NCI-H460 (cell line): ENCODE results near the gene DSE. TPM values are rescaled to one million over a fixed set of nuclear protein-coding genes. Genes with fewer than 3 reads are reported as not detected.
A peak's percentile ranks its signal among the peaks of the same experiment; 100 is the strongest.

Experiments
- DNase-seq: peaks from one replicate; pipeline ENCODE4 v3.0.0-alpha.2; 2016; ENCODE audit warnings: low read depth; ENCODE audit errors: extremely low read depth
- total RNA-seq: library from RNA; depleted of rRNA; stranded (reverse); fragments of >200 nt; shearing (Covaris generic); gene quantifications from 2 replicates; pipeline ENCODE4 v1.2.3, GENCODE V29; 2014

Gene DSE
- total RNA-seq, 1 experiment from 2014 or later = 8.2 TPM

DNA sequence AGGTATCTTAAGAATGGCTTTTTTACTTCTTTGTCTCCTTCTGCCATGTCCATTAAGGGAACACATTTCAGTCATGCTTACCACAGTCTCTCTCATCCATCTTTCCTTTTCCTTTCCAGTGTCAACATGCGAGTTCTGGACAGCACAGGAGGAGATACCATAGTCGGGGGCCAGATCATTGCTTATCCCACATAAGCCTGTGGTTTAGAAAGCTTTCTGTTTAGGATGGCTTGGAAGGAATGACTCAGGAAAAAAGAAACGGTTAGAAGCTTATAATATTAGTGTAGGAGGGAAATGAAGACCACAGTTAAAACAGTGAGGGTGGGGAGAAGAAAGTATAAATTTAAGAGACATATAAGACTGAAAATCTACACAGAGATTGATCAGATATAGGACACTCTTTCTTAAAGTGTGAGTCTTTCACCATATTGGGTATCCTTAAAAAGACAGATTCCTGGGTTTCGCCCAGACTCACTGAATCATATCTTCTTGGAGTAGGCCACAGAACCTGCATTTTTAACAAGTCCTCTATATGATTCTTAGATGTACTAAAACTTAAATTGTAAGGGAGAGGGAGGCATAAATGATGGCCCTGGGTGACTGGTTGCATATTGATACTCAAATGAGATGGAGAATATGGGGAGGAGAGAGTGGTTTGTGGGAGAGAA is 36.1 kb downstream of the DSE start:
- DNase-seq = no peak

DNA sequence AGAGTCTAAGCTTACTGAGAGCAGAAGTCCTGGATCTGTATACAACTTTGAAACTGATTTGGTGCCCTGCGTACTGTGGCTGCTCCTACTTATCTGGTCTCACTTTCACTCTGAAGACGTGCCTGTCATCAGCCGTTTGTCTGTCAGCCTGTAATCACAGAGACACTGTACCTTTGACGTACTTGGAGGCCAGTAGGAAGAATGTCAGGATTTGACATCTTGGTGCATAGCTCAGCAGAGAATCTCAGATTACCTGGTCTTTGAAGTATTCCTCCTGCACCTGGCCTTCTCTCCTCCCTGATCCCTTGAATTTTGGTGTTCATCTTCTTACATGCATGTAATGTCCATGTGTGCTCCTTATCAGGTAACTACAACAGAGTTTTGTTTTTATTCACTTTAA is 37.7 kb downstream of the DSE start:
- no peak for DNase-seq

DNA sequence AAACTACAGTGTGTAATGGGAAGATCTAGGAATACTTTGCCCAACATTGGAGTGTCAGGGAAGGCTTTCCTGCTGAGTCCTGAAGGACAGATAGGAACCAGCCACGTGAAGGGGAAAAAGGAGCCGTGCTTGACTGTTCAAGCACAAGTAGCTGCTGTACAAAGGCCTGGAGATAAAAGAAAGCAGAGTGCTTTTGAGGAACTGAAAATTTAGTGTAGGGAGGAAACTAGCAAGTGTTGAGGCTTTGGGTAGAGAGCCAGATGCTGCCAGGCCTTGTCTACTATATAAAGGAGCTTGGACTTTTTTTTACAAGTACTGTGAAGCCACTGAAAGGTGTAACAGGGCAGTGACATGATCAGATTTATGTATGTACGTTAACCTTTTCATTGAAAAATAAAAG is 39.0 kb downstream of the DSE start:
- no peak for DNase-seq

DNA sequence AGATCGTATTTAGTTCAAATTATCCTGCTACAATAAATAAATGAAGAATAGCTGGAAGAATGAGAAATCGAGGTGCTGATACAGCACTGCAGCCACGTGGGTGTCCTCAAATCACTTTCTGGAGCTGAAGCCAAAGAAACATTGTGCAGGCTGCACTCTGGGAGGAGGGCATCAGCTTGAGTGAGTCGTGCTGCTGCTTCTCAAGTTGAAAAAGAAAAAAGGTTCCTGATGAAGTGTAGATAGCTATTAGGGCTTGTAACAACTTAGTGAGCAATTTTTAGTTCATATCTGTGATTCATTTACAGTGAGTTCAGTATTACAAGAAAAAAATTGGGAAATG is 40.5 kb downstream of the DSE start:
- no peak for DNase-seq

DNA sequence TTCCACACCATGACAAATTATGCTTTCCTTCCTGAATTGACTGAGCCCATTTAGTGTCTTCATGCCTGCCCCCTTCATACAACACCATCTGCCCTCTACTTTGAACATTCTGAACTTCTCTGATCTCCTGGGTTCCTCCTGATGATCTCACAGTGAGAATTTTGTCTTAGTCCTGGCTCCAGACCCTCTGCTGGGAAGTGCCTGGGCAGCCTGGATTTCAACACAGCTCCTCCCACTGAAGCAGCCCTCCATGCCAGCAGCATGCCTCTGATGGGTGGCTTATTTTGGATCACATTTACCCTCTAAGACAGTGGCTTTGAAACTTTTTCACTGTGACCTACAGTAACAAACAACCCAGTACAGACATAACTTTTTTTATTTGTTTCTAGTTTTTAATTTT is 41.5 kb downstream of the DSE start:
- DNase-seq = no peak

DNA sequence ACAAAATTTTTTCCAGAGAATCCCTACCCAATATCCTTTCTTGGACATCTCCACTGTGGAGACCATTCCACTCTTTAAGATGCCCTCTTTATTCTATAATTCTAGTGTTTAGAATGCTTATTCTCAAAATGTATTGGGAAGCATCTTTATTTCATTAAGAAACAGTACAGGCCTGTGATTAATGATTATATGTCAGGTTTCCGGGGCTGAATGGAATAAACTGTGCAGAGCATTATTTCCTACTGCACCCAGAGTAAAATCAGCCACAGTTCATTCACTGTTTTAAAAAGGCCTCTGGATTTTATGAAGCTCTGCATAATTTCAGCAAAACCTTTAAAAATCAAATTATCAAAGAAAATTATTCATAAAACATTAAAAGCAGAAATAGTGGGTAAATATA is 42.6 kb downstream of the DSE start:
- no peak for DNase-seq

DNA sequence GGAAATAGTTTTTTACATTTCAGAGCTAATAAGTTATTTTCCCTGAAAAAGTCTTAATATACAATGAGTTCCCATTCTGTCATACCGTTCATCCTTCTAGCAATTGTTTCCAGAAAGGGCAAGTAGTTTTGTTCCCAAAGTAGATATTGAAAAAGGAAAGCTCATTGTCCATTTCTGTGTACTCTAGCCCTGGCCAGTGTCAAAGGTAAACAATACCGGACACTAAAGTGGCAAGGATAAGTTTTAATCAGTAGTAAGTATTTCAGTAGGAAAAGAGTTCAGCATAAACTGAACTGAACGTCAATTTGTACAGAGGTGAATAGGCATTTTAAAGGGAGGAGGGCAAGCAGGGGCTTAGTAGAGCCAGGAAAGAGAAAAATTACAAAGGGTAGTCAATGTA is 46.9 kb downstream of the DSE start:
- DNase-seq = no peak

DNA sequence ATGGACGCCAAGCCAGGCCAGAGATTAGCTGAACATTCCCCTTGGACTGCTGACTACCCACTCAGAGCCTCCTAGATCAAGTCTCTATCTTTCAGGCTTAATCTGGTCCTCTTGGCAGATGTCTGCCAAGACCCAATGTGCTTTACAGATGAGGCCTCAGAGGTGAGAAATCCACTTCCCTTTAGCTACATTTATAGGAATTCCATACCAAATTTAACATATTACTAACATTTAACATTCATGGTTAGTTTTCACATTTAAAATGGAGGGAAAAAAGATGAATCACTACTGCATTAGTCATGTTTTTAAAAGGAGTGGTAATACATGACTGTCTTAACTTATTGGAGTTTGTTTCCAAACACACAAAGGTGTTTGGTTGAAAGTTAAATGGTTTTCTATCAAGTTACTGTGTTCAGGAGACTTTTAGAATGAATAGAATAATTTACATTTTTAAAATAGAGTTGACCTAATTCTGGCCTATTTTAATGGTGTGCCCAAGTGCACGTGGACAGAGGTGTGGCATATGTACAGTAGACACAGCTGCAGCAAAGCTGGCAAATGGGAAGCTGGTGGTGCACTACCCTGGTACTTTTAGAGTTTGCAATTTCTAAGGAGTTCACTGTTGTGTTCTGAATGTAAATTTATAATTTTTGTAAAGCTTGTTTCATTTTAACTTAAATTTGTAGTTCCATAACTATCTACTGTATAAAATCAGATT is 48.5 kb downstream of the DSE start:
- DNase-seq = no peak

DNA sequence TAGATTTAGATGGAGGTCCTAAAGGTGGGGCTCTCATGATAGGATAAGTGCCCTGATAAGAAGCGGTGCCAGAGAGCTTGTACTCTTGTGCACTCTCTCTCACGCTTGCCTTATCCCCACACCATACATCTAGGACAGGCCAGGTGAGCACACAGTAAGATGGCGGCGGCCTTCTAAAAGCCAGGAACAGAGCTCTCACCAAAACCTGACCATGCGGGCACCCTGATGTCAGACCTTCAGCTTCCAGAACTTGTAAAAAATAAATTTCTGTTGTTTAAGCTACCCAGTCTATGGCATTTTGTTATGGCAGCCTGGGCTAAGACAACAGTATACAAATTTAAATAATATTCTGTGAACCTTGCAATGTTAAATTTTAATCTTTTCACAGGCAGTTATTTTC is 49.6 kb downstream of the DSE start:
- DNase-seq = no peak

DNA sequence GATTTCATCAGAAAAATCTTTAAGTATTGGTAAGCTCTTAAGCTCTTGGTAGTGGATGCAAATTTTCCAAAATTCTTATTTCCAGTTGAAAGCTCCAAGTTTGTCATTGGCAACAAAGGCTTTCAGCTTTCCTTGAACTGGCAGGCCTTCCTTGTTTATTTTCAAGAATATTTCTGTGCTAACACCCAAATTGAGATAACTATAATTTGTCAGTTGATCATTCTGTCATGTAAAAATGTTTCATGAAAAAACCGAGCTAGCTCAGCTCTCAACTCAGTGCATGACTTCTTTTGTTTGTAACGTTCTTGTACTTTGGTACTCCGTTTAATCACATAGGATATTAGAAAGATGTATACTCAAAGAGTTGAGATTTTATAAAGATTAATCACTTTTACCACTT is 51.5 kb downstream of the DSE start:
- no peak for DNase-seq

DNA sequence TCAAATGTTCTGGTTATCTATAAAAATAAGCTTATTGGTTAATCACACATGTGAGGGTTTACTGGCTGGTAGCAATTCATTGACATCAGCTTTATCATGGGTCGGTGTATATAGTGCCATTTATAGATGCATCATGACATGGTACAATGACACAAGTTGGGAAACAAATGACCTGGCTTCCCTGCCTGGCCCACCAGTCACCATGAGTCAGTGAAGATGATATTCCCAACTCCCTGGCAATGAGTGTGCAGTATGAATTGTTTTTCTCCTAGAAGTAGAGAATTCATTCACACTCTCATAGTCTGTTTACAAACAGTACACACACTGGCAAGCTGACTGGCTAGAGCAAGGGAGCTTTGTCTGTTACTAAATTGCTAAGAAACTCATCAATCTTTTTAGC is 53.3 kb downstream of the DSE start:
- DNase-seq = peak; percentile 6

DNA sequence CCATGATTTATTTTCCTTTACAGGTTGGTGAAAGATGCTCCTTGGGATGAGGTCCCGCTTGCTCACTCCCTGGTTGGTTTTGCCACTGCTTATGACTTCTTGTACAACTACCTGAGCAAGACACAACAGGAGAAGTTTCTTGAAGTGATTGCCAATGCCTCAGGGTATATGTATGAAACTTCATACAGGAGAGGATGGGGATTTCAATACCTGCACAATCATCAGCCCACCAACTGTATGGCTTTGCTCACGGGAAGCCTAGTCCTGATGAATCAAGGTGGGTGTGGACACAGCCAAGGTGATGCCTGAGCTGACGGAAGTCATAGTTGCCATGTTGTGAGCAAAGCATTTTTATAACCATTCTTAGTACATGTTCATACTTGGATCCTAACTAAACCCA is 55.8 kb downstream of the DSE start:
- DNase-seq = no peak

DNA sequence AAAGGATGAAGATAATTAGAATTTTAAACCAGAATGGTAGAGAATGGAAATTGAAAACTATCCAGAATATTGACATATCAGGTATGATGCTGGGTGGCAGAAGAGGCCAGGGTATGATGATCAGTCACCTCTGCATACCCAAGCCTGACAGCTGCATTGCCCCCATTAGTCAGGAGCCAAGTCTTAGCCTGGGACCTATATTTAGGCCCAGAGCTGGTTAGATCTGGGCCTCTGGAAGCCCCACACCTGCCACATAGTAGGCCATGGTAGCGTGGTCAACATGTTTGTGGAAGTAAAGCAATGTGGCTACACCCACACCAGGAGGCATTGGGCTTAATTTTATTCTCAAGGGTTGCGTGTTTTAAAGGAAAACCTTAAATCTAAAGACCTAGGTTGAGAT is 58.4 kb downstream of the DSE start:
- no peak for DNase-seq

DNA sequence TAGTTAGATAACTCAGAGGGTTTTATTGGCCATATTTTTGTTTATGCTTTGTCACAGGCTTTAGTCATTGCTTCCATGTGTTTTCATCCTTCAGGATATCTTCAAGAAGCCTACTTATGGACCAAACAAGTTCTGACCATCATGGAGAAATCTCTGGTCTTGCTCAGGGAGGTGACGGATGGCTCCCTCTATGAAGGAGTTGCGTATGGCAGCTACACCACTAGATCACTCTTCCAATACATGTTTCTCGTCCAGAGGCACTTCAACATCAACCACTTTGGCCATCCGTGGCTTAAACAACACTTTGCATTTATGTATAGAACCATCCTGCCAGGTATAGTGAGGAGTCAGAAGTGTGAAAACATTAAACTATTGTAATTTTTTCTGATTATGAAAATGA is 60.1 kb downstream of the DSE start:
- DNase-seq = no peak

DNA sequence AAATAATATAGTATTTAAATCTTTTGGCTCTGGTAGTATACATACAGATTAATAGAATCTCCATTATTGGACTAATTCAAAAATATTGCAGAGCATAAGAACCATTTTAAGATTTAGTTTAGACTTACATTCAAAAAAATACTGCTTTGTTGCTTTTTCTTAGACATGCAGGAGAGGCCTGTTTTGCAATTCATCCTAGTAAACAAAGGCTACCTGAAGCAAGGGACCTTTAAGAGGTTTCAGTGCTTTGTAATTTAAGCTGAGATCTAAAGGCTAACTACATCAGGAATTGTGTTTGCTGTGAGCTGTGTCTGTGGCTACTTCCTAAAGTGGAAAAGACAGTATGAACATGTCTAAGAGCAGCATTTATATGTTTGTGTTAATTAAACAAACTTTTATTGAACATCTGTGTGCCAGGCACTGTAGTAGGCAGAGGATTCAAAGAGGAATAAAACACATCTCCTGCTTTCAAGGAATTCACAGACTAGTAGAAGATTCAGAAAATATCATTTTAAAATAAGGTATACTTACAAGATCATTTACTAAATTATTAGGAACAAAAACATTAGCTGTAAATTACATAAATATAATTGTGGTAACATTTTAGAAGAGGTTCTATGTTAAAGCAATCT is 61.3 kb downstream of the DSE start:
- no peak for DNase-seq

DNA sequence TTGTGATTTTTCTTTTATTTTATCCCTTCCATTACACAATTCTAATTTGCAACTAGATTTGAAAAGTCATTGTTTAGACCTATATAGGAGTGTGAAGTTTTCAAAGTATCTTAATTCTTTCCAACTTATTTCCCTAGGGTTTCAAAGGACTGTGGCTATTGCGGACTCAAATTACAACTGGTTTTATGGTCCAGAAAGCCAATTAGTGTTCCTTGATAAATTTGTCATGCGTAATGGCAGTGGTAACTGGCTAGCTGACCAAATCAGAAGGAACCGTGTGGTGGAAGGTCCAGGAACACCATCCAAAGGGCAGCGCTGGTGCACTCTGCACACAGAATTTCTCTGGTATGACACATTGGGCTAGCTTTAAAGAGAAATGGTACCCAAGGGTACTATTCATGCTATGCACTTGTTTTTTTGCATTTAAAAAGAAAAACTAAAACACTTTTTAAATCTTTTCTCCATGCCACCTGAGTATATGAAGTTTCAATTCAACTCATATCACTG is 62.5 kb downstream of the DSE start:
- DNase-seq = no peak

DNA sequence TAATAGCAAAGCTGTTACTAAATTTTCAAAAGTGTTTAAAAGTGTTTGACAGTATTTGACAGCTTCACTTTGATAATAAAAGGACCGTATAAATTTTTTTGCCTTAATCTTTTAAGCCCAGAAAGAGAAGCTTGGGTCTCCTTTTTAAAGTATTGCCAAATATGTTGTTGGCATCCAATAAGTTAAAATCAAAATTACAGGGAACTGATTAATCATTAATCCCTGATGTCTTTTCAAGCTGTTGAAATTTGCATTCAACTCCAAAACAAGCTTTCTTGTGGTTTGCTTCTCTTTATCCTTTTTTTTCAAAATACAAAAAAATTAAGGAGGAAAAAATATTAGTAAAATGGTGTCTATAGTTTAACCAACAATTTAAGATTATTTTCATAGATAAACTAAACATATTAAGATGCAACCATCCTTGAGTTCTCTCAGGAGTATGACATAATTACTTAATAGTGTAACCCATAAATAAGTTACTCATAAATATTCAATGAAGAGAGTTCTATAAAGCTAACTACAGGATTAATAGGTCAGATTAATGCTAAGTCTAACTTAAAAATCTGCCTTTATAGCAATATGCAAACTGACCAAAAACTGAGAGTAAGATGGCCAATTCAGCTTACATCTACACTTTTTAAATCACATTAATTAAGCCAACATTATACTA is 63.4 kb downstream of the DSE start:
- no peak for DNase-seq

DNA sequence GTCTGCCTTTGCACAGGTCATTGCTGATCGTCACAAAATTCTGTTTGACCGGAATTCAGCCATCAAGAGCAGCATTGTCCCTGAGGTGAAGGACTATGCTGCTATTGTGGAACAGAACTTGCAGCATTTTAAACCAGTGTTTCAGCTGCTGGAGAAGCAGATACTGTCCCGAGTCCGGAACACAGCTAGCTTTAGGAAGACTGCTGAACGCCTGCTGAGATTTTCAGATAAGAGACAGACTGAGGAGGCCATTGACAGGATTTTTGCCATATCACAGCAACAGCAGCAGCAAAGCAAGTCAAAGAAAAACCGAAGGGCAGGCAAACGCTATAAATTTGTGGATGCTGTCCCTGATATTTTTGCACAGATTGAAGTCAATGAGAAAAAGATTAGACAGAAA is 65.8 kb downstream of the DSE start:
- no peak for DNase-seq

DNA sequence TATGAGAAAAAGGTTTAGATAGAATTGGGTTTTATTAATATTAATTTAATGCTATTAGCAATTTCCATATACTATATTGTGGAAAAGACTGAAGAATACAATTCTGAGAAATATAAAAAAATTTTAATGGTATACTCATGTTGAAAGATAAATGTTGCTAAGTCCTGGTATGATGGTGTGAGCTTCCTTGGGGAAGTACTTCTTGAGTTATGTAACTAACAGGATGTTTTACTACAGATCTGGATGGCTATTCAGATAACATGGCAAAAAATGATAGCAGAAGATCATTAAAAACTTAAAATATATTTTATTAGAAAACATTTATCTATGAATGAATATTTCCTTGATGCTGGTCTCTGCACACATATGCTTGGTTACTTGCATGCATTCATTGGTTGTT is 66.9 kb downstream of the DSE start:
- no peak for DNase-seq

DNA sequence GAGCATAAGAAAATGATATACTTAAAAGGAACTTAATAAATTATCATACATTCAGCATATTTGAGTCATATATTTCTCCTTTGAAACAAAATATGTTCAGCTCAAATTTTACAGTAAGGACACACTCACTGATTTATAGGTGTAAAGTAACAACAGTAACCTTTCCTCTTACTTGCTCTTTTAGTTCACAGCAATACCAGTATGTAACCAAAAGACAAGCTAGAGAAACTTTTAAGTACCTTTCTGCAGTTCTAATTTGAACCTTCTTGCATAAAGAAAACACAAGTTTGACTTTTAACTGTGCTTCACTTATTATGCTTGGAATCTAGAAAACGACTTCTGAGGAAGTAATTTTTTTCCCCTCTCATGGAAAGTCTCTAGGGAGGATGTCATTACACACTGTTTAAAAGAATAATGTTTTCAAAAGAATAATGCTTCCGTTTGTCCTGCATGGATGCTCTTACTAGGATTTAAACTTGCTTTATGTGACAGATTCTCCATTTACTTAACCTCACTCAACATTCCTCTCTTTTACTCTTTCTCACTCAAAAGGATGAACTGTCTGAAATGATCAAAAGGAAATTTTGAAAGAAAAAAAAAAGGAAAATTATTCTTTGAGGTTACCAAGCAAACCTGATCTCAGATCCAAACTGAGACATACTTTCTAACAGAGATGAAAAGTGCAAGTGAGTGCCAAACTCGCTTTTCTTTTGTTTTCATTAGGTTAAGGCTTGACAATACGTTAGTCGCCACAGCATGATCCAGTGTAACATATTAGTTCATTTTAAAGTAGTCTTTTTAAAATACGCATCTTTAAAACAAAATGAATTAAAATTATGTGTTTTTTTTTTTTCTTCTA is 68.1 kb downstream of the DSE start:
- no peak for DNase-seq
